ENCODE results near the gene ALDH1L1. TPM values are rescaled to one million over a fixed set of nuclear protein-coding genes. Genes with fewer than 3 reads are reported as not detected.

Gene ALDH1L1
- total RNA-seq, 2 donors from 2014 or later: 54.7 to 65.3 TPM

DNA sequence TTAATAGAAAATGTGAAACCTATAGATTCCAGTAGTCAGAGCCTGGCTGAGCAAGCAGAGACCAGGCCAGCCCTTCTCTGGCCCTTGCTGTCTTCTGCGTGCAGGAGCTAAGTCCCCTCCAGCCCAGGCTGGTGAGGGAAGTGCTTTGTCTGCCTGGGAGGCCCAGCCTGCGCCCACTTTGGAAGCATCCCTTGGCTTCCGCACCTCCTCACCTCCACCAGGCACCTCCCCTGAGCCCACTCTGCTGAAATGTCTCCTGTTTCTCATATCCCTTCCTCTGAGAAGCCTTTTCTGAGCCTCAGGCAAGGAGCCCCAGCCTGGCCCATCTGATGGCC is 45.3 kb downstream of the ALDH1L1 start:
- H3K27ac ChIP-seq: no peak overlapping the region
- ATAC-seq: no peak
- H3K4me3 ChIP-seq: no peak overlapping the region
- H3K36me3 ChIP-seq (replicated peaks in 1 of 2; ENCODE audit: insufficient read depth in 1 of 2, low read depth in 2 of 2): no peaks in the 10 kb centered on the region
- no peaks in the 10 kb centered on the region for H3K9me3 ChIP-seq
- no peaks in the 10 kb centered on the region for H3K27me3 ChIP-seq
- TF ChIP-seq, protein P1, sequence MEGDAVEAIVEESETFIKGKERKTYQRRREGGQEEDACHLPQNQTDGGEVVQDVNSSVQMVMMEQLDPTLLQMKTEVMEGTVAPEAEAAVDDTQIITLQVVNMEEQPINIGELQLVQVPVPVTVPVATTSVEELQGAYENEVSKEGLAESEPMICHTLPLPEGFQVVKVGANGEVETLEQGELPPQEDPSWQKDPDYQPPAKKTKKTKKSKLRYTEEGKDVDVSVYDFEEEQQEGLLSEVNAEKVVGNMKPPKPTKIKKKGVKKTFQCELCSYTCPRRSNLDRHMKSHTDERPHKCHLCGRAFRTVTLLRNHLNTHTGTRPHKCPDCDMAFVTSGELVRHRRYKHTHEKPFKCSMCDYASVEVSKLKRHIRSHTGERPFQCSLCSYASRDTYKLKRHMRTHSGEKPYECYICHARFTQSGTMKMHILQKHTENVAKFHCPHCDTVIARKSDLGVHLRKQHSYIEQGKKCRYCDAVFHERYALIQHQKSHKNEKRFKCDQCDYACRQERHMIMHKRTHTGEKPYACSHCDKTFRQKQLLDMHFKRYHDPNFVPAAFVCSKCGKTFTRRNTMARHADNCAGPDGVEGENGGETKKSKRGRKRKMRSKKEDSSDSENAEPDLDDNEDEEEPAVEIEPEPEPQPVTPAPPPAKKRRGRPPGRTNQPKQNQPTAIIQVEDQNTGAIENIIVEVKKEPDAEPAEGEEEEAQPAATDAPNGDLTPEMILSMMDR (IDR thresholded peaks at IDR 0.05): no peak
- TF ChIP-seq POLR2A (IDR thresholded peaks at IDR 0.05): no peak
- peaks cover 5% of the 10 kb centered on the region for H3K4me1 ChIP-seq
- peak; percentile 0 to 9 (median 6) for DNase-seq
- intact Hi-C loops (cut with DNase I): no loop called here
- 90 to 91% methylated on average over 3 of the region's 3 CpGs for WGBS, 2 donors

DNA sequence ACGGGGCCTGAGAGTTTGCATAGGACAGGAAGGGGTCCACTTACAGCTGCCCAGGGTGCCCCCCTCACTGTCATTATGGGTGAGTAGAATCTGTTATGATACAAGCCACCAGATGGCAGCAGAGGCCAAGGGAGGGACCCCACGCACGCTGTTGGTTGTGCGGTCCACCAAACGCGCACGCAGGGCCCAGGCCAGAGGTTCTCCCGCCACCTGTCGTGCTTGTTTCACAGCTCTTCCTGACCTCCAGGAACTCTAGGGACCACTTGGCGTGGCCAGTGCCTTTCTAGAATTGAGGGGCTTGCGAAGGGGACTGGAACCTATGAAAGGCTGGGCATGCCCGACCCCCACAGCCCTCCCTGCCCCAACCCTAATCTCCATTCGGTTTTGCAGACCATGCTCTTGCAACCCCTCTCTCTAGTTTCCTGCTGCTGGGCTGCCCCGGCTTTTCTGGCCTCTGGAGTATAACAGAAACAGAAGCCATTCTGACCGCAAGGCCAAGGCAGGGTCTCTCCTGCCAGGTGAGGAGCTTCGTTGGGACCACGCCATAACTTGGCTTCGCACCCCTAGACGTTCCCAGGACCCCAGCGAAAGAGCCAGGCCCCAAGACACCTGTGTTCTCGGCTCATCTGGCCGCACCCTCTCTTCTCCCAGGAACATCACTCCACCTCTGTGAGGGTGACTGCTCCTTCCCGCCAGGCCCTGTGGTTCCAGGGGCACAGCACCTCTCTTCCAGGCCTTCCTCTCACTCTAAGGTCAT is 46.0 kb downstream of the ALDH1L1 start:
- TF ChIP-seq POLR2A (IDR thresholded peaks at IDR 0.05): no peak
- TF ChIP-seq, protein P1 (IDR thresholded peaks at IDR 0.05): peak; percentile 53 to 85 (median 78)
- Histone ChIP-seq H3K9me3 (no peaks in the 10 kb centered on the region), H3K4me1 (peaks cover 11% of the 10 kb centered on the region), H3K36me3 (replicated peaks in 1 of 2; ENCODE audit: insufficient read depth in 1 of 2, low read depth in 2 of 2) (no peaks in the 10 kb centered on the region), H3K27ac (no peak overlapping the region), H3K27me3 (no peaks in the 10 kb centered on the region), H3K4me3 (no peak overlapping the region)
- DNase-seq (peak; percentile 69 to 73 (median 71)), ATAC-seq (peak; percentile 72)
- 39 to 69% methylated on average over 12 to 23 of the region's 23 CpGs for WGBS, 2 donors
- intact Hi-C loops (cut with DNase I): loop anchor here (5.0 kb wide), 2 partner anchors 68 to 258 kb away; partner anchors contain the start of gene CFAP100

- DNase-seq (peak; percentile 1 to 10 (median 6)), ATAC-seq (no peak)
- Histone ChIP-seq H3K36me3 (replicated peaks in 1 of 2; ENCODE audit: insufficient read depth in 1 of 2, low read depth in 2 of 2) (no peaks in the 10 kb centered on the region), H3K4me3 (no peak overlapping the region), H3K4me1 (peaks cover 16% of the 10 kb centered on the region), H3K27me3 (no peaks in the 10 kb centered on the region), H3K27ac (no peak overlapping the region), H3K9me3 (no peaks in the 10 kb centered on the region)
- intact Hi-C loops (cut with DNase I): loop anchor here (5.0 kb wide), 2 partner anchors 69 to 259 kb away; partner anchors contain the start of gene CFAP100
- WGBS, 2 donors: 42 to 56% methylated on average over 4 to 6 of the region's 6 CpGs
- TF ChIP-seq, protein P1 (IDR thresholded peaks at IDR 0.05): no peak
- TF ChIP-seq POLR2A (IDR thresholded peaks at IDR 0.05): no peak
Observed at GRCh38 chr3:126133606-126134005, 46.8 kb downstream of the ALDH1L1 start.

DNA sequence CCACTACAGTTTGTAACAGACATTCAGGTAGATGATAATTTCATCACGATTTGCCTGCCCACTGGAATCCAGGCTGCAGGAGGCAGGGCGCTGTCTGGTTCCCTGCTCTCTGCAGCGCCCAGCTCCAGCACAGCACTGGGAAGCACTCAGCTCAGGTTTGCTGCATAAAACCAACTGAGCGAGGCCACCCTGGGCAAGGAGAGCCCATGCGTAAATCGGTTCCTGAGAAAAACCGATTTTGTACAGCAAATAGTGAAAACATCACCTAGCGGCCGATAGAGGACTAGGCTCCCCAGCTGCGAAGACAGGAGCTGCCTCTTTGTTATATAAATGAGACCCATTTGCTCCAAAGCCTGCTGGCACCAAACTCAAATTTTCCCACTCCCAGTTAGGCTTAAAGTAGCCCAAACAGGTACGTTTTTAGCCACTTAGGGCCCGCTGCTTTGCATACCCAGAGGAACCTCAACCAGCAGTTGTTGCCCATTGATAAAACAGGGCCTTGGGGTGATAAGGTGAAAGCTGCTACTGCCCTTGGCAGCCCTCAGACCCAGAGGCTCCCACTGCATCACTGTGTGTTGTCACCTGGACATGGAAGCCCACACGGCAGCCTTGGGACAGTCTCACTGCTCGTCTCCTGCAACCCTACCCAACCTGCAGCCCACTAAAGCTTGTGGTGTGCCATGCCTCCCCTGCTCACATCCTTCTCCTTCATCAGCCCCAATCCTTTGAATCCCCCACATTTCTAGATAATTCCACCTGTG is 47.5 kb downstream of the ALDH1L1 start:
- no peaks in the 10 kb centered on the region for H3K36me3 ChIP-seq (replicated peaks in 1 of 2; ENCODE audit: insufficient read depth in 1 of 2, low read depth in 2 of 2)
- intact Hi-C loops (cut with DNase I): loop anchor here (5.0 kb wide), 2 partner anchors 69 to 259 kb away; partner anchors contain the start of gene CFAP100
- TF ChIP-seq, protein P1 (IDR thresholded peaks at IDR 0.05): no peak
- no peak for TF ChIP-seq POLR2A (IDR thresholded peaks at IDR 0.05)
- DNase-seq: peak; percentile 1 to 7 (median 4)
- no peak for ATAC-seq
- peaks cover 16% of the 10 kb centered on the region for H3K4me1 ChIP-seq
- no peaks in the 10 kb centered on the region for H3K27me3 ChIP-seq
- 74 to 79% methylated on average over 14 of the region's 14 CpGs for WGBS, 2 donors
- no peaks in the 10 kb centered on the region for H3K9me3 ChIP-seq
- H3K27ac ChIP-seq: no peak overlapping the region
- no peak overlapping the region for H3K4me3 ChIP-seq

All from body of pancreas (tissue), 4 donors.